Tibial nerve (tissue), 4 donors: ENCODE results near the gene STAT5B. TPM values are rescaled to one million over a fixed set of nuclear protein-coding genes. Genes with fewer than 3 reads are reported as not detected.
"Not testable (repeated sequence)": the region's sequence is repeated elsewhere in the genome, so short reads cannot be mapped to it uniquely, and the experiment has no call there.

Source experiments
- DNase-seq, 2 donors: peaks; one replicate each; pipeline ENCODE4 v3.0.0-alpha.2; 2019; ENCODE audit warnings: low spot score in 2 of 2
- H3K27ac ChIP-seq, 4 donors: fragments of 200-600 bp; sonication (generic) in 3 of 4; one replicate each; pipeline ENCODE4 v1.5.1; 2017 to 2019; ENCODE audit warnings: mild to moderate bottlenecking in 1 of 4
- H3K27me3 ChIP-seq, 2 donors: fragments of 200-600 bp; sonication (generic) in 1 of 2; one replicate each; pipeline versions ENCODE4 v1.5.1 to v1.6.0; 2017 to 2019
- H3K36me3 ChIP-seq, 3 donors: fragments of 200-600 bp; sonication (generic); one replicate each; pipeline ENCODE4 v1.5.1; 2018 to 2019
- H3K4me1 ChIP-seq, 4 donors: fragments of 200-600 bp; sonication (generic) in 3 of 4; one replicate each; pipeline ENCODE4 v1.5.1; 2017 to 2019
- H3K4me3 ChIP-seq, 4 donors: fragments of 200-600 bp; sonication (generic) in 3 of 4; one replicate each; pipeline ENCODE4 v1.5.1; 2017 to 2019; ENCODE audit warnings: mild to moderate bottlenecking in 1 of 4, moderate library complexity in 1 of 4
- H3K9me3 ChIP-seq, 4 donors: fragments of 200-600 bp; sonication (generic) in 3 of 4; one replicate each; pipeline ENCODE4 v1.5.1; 2017 to 2019
- EP300 ChIP-seq, 2 donors: sonication (generic); formaldehyde crosslinking; IDR thresholded peaks; one replicate each; pipeline ENCODE4 v1.6.1; 2017; ENCODE audit warnings: antibody characterized with exemption in 2 of 2, mild to moderate bottlenecking in 1 of 2
- POLR2A ChIP-seq, 2 donors: fragments of 450-650 bp; IDR thresholded peaks; one replicate each; pipeline ENCODE4 v1.6.1; 2017; ENCODE audit warnings: antibody characterized with exemption in 2 of 2, mild to moderate bottlenecking in 2 of 2, moderate library complexity in 2 of 2
- WGBS, 2 donors: methylation state at CpG; one replicate each; pipeline ENCODE4 v1.1.5; 2018; 5-methylcytosine and 5-hydroxymethylcytosine counted together
- total RNA-seq, 4 donors: library from RNA; depleted of rRNA; stranded (reverse); fragments of >200 nt; gene quantifications; one replicate each; pipeline ENCODE4 v1.1.0, GENCODE V29; 2016
- TF ChIP-seq, protein P1 (sequence below), 5 experiments: fragments of 200-600 bp in 3 of 5; fragments of 450-650 bp in 2 of 5; sonication (generic) in 3 of 5; IDR thresholded peaks; one replicate each; pipeline ENCODE4 v1.5.1; 2016 to 2019; ENCODE audit warnings: antibody characterized with exemption in 5 of 5, mild to moderate bottlenecking in 3 of 5, moderate library complexity in 2 of 5

The STAT5B gene
- total RNA-seq, 4 donors from 2014 or later = 96.8 to 117 (median 104) TPM

- 88 to 91% methylated on average over 8 to 9 of the region's 9 CpGs for WGBS, 2 donors
Measured at GRCh38 chr17:42301022-42301421, 24.8 kb upstream of the STAT5B start.

DNA sequence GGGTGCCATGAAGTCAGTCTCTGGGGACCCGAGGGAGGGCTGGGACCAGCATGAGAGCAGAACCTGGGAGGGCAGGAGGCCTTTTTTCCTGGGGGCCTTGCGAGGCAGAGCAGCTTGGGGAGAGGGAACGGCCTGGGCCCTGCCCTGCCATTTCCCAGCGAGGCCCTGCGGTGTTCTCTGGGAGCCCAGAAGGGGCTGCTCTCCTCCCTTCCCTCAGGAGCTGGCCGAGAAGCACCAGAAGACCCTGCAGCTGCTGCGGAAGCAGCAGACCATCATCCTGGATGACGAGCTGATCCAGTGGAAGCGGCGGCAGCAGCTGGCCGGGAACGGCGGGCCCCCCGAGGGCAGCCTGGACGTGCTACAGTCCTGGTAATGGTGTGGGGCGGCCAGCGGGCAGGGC lies 23.7 kb upstream of the STAT5B start:
- H3K9me3 ChIP-seq, H3K4me1 ChIP-seq, DNase-seq, H3K4me3 ChIP-seq, H3K27ac ChIP-seq, H3K27me3 ChIP-seq: not testable (repeated sequence)
- WGBS, 2 donors = no CpG with 5 or more reads among the region's 17 CpGs
- H3K36me3 ChIP-seq = peaks cover 0 to 93% (median 30%) of the 10 kb centered on the region in 3 donors

More at GRCh38 chr17:42301022-42301421, 24.8 kb upstream of the STAT5B start:
- H3K9me3 ChIP-seq = no peaks in the 10 kb centered on the region
- peaks cover 0 to 93% (median 27%) of the 10 kb centered on the region in 3 donors for H3K36me3 ChIP-seq
- no peaks in the 10 kb centered on the region for H3K4me1 ChIP-seq
- DNase-seq = no peak
- H3K4me3 ChIP-seq = no peak overlapping the region
- TF ChIP-seq, protein P1, sequence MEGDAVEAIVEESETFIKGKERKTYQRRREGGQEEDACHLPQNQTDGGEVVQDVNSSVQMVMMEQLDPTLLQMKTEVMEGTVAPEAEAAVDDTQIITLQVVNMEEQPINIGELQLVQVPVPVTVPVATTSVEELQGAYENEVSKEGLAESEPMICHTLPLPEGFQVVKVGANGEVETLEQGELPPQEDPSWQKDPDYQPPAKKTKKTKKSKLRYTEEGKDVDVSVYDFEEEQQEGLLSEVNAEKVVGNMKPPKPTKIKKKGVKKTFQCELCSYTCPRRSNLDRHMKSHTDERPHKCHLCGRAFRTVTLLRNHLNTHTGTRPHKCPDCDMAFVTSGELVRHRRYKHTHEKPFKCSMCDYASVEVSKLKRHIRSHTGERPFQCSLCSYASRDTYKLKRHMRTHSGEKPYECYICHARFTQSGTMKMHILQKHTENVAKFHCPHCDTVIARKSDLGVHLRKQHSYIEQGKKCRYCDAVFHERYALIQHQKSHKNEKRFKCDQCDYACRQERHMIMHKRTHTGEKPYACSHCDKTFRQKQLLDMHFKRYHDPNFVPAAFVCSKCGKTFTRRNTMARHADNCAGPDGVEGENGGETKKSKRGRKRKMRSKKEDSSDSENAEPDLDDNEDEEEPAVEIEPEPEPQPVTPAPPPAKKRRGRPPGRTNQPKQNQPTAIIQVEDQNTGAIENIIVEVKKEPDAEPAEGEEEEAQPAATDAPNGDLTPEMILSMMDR (IDR thresholded peaks at IDR 0.05) = no peak
- TF ChIP-seq POLR2A (IDR thresholded peaks at IDR 0.05) (no peak), EP300 (IDR thresholded peaks at IDR 0.05) (no peak)
- H3K27me3 ChIP-seq = no peaks in the 10 kb centered on the region
- H3K27ac ChIP-seq = no peak overlapping the region

DNA sequence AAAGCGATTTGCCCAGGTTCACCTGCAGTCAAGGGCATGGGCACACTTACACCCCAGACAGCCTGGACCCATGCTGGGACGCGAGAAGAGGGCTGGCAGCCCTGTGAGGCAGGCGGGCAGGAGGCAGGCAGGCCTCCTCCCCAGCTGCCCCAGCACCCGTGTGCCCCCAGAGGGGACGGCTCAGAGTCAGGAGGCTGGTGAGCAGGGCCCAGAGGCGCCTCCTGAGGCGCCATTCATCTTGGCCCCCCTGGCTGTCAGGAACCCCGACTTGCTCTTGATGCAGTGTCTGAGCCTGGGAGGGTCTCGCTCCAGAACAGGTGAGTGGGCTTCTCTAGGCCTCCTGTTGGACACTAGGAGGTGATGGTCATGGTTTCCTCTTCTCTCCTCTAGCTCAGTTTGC lies 23.2 kb upstream of the STAT5B start:
- H3K4me3 ChIP-seq, DNase-seq, H3K27ac ChIP-seq, H3K27me3 ChIP-seq, H3K4me1 ChIP-seq, H3K9me3 ChIP-seq: not testable (repeated sequence)
- 81 to 97% methylated on average over 3 to 10 of the region's 10 CpGs for WGBS, 2 donors
- H3K36me3 ChIP-seq = peaks cover 0 to 93% (median 28%) of the 10 kb centered on the region in 3 donors

GRCh38 chr17:42297775-42298174 lies 21.6 kb upstream of the STAT5B start:
- peaks cover 0 to 93% (median 21%) of the 10 kb centered on the region in 3 donors for H3K36me3 ChIP-seq
- not testable (repeated sequence) for H3K27ac ChIP-seq, DNase-seq, H3K4me3 ChIP-seq, H3K4me1 ChIP-seq, H3K9me3 ChIP-seq, H3K27me3 ChIP-seq
- 66 to 69% methylated on average over 4 to 9 of the region's 10 CpGs for WGBS, 2 donors

DNA sequence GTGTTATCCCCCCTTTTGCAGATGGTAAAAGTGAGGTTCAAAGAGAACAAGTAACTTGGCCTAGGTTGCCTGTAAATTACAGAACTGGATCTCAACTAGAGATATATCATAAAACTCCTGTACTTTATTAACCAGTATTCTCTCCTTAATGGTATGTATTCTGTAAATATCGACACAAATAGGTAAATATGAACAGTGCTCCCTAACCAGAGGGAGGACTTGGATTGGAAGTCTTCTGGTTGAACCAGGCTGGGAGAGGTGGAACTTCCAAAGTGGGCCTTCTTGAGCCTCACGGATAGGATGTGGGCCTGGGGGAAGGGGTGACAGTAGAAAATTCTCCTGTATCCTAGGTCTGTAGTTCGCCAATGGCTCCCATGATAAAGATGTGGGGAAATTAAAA lies 19.8 kb upstream of the STAT5B start:
- TF ChIP-seq EP300 (IDR thresholded peaks at IDR 0.05) (no peak), POLR2A (IDR thresholded peaks at IDR 0.05) (no peak)
- TF ChIP-seq, protein P1 (IDR thresholded peaks at IDR 0.05) = no peak
- no peak for DNase-seq
- Histone ChIP-seq H3K27ac (no peak overlapping the region), H3K9me3 (no peaks in the 10 kb centered on the region), H3K4me1 (peaks cover 0 to 15% (median 0%) of the 10 kb centered on the region in 4 donors), H3K36me3 (peaks cover 0 to 93% (median 9%) of the 10 kb centered on the region in 3 donors), H3K27me3 (no peaks in the 10 kb centered on the region), H3K4me3 (no peak overlapping the region)
- WGBS, 2 donors = 89 to 93% methylated on average over 3 of the region's 3 CpGs

- peaks cover 0 to 92% (median 6%) of the 10 kb centered on the region in 3 donors for H3K36me3 ChIP-seq
- WGBS, 2 donors = 79 to 81% methylated on average over 12 of the region's 12 CpGs
- H3K27ac ChIP-seq = no peak overlapping the region
- no peaks in the 10 kb centered on the region for H3K9me3 ChIP-seq
- no peak for DNase-seq
- TF ChIP-seq EP300 (IDR thresholded peaks at IDR 0.05) (no peak), POLR2A (IDR thresholded peaks at IDR 0.05) (no peak)
- TF ChIP-seq, protein P1 (IDR thresholded peaks at IDR 0.05) = no peak
- no peaks in the 10 kb centered on the region for H3K27me3 ChIP-seq
- H3K4me1 ChIP-seq = peaks cover 0 to 28% (median 0%) of the 10 kb centered on the region in 4 donors
- no peak overlapping the region for H3K4me3 ChIP-seq
Measured at GRCh38 chr17:42294469-42295398, 18.5 kb upstream of the STAT5B start.
